ENCODE data around the gene ASPRV1. TPM values are rescaled to one million over a fixed set of nuclear protein-coding genes. Genes with fewer than 3 reads are reported as not detected.

The ASPRV1 gene
- polyA plus RNA-seq, 1 donor (not counting 4 experiments of a cell fraction or from before 2014, with no cell fraction given): 1.5 TPM

- FAIRE-seq: no peak
- Histone ChIP-seq H3K9ac (ENCODE audit: control insufficient read depth, extremely low read depth, insufficient read depth, low read length) (no peak overlapping the region), H4K20me1 (ENCODE audit: control insufficient read depth, extremely low read depth, insufficient read depth, low read length) (no peaks in the 10 kb centered on the region), H3K4me1 (ENCODE audit: control insufficient read depth, extremely low read depth, insufficient read depth, low read length) (peaks cover 29% of the 10 kb centered on the region), H3K4me3 (ENCODE audit: control insufficient read depth in 2 of 3, extremely low read depth in 1 of 3, insufficient read depth in 2 of 3, low read depth in 1 of 3, low read length in 3 of 3) (no peak overlapping the region), H3K9me1 (ENCODE audit: control insufficient read depth, extremely low read depth, insufficient read depth, low read length) (no peaks in the 10 kb centered on the region), H3K9me3 (ENCODE audit: control insufficient read depth, low read depth, low read length) (no peaks in the 10 kb centered on the region), H3K79me2 (ENCODE audit: control insufficient read depth, insufficient read depth, low read length) (no peaks in the 10 kb centered on the region), H3K4me2 (ENCODE audit: control insufficient read depth, extremely low read depth, insufficient read depth, low read depth, low read length) (no peak overlapping the region), H2AFZ (ENCODE audit: control insufficient read depth, low read length) (no peak overlapping the region), H3K27ac (ENCODE audit: control insufficient read depth, insufficient read depth, low read length) (no peak overlapping the region), H3K27me3 (ENCODE audit: control insufficient read depth, extremely low read depth, insufficient read depth, low read length) (no peaks in the 10 kb centered on the region), H3K36me3 (ENCODE audit: control insufficient read depth in 2 of 2, extremely low read depth in 1 of 2, insufficient read depth in 2 of 2, low read length in 2 of 2) (no peaks in the 10 kb centered on the region)
- TF ChIP-seq CTCF (optimal IDR thresholded peaks at IDR 0.05 in 1 of 3, IDR thresholded peaks at IDR 0.05 in 1 of 3, conservative IDR thresholded peaks at IDR 0.05 in 1 of 3; ENCODE audit: extremely low read depth in 1 of 3, insufficient read depth in 2 of 3, low read length in 3 of 3) (no peak), EZH2 (IDR thresholded peaks at IDR 0.05; ENCODE audit: low read length) (no peak)
- dilution Hi-C loops (cut with MboI; ENCODE audit: extremely low pct_ligation_motif_present, low sequenced_read_pairs): no loop called here
- no peak for DNase-seq (ENCODE audit: low read depth, low spot score)
Observed at GRCh38 chr2:69995511-69995910, 34.1 kb upstream of the ASPRV1 start.

GRCh38 chr2:69994166-69994565 lies 32.7 kb upstream of the ASPRV1 start:
- Histone ChIP-seq H3K4me1 (ENCODE audit: control insufficient read depth, extremely low read depth, insufficient read depth, low read length) (peaks cover 22% of the 10 kb centered on the region), H3K27ac (ENCODE audit: control insufficient read depth, insufficient read depth, low read length) (no peak overlapping the region), H2AFZ (ENCODE audit: control insufficient read depth, low read length) (no peak overlapping the region), H3K36me3 (ENCODE audit: control insufficient read depth in 2 of 2, extremely low read depth in 1 of 2, insufficient read depth in 2 of 2, low read length in 2 of 2) (no peaks in the 10 kb centered on the region), H3K79me2 (ENCODE audit: control insufficient read depth, insufficient read depth, low read length) (no peaks in the 10 kb centered on the region), H3K4me2 (ENCODE audit: control insufficient read depth, extremely low read depth, insufficient read depth, low read depth, low read length) (no peak overlapping the region), H3K27me3 (ENCODE audit: control insufficient read depth, extremely low read depth, insufficient read depth, low read length) (no peaks in the 10 kb centered on the region), H3K9me3 (ENCODE audit: control insufficient read depth, low read depth, low read length) (no peaks in the 10 kb centered on the region), H3K9ac (ENCODE audit: control insufficient read depth, extremely low read depth, insufficient read depth, low read length) (no peak overlapping the region), H3K9me1 (ENCODE audit: control insufficient read depth, extremely low read depth, insufficient read depth, low read length) (no peaks in the 10 kb centered on the region), H4K20me1 (ENCODE audit: control insufficient read depth, extremely low read depth, insufficient read depth, low read length) (no peaks in the 10 kb centered on the region), H3K4me3 (ENCODE audit: control insufficient read depth in 2 of 3, extremely low read depth in 1 of 3, insufficient read depth in 2 of 3, low read depth in 1 of 3, low read length in 3 of 3) (no peak overlapping the region)
- FAIRE-seq (no peak), DNase-seq (ENCODE audit: low read depth, low spot score) (no peak)
- dilution Hi-C loops (cut with MboI; ENCODE audit: extremely low pct_ligation_motif_present, low sequenced_read_pairs): no loop called here
- TF ChIP-seq CTCF (optimal IDR thresholded peaks at IDR 0.05 in 1 of 3, IDR thresholded peaks at IDR 0.05 in 1 of 3, conservative IDR thresholded peaks at IDR 0.05 in 1 of 3; ENCODE audit: extremely low read depth in 1 of 3, insufficient read depth in 2 of 3, low read length in 3 of 3): no peak
